AG04450 (cell line): Measurements from ENCODE around the gene GPD1. TPM values are rescaled to one million over a fixed set of nuclear protein-coding genes. Genes with fewer than 3 reads are reported as not detected.
"Not testable (repeated sequence)": the region's sequence is repeated elsewhere in the genome, so short reads cannot be mapped to it uniquely, and the experiment has no call there.

ENCODE experiments used
- CTCF ChIA-PET: fragments of 300-600, 350-600 bp; formaldehyde crosslinking; extraction: SDS; loops from one replicate; lab custom pipeline; 2022; ENCODE audit warnings: antibody characterized with exemption, inconsistent platforms; lab: Charles Lee
- POLR2A ChIA-PET: fragments of 350-600 bp; formaldehyde crosslinking; extraction: SDS; loops from one replicate; lab custom pipeline; 2021; ENCODE audit warnings: antibody characterized with exemption, inconsistent platforms; lab: Yijun Ruan, JAX
- DNase-seq: peaks from one replicate; pipeline ENCODE4 v3.0.0-alpha.2; 2011; ENCODE audit warnings: low read depth, low spot score
- H3K27ac ChIP-seq: one replicate; pipeline ENCODE4 v1.5.1; 2012; ENCODE audit warnings: low read depth, low read length, control low read depth
- H3K27me3 ChIP-seq: one replicate; pipeline ENCODE4 v1.6.0; 2012; ENCODE audit warnings: low read length; ENCODE audit not compliant: control insufficient read depth, insufficient read depth
- H3K4me3 ChIP-seq: 2 replicates; pipeline ENCODE4 v1.5.1; 2011; ENCODE audit warnings: mild to moderate bottlenecking, low read depth, low read length, control low read depth
- H3K9me3 ChIP-seq: 2 replicates; pipeline ENCODE4 v1.5.1; 2012; ENCODE audit warnings: low read length; ENCODE audit not compliant: control insufficient read depth, insufficient read depth
- CTCF ChIP-seq: IDR thresholded peaks from 2 replicates; pipeline ENCODE4 v1.5.1; 2011; ENCODE audit warnings: low read depth, low read length, control low read depth, inconsistent platforms
- polyA plus RNA-seq: library from polyadenylated mRNA; depleted of rRNA; stranded (reverse); fragments of >200 nt; gene quantifications from 2 replicates; pipeline ENCODE4 v1.2.3, GENCODE V29; 2011

GPD1 gene
- polyA plus RNA-seq, 1 experiment, result 0.04 TPM

GRCh38 chr12:50129290-50129689 lies 25.5 kb downstream of the GPD1 start:
- ChIA-PET POLR2A (interaction anchor here (0.6 to 1.6 kb wide), 3 partner anchors 17 to 33 kb away, joined by 4 to 7 read pairs (median 4); partner anchors contain the start of genes COX14 and GPD1), CTCF (interaction anchor here (0.7 to 2.5 kb wide), 6 partner anchors 10 to 514 kb away, joined by 3 to 10 read pairs (median 3); partner anchors contain the start of gene COX14)
- no peaks in the 10 kb centered on the region for H3K9me3 ChIP-seq
- no peak for TF ChIP-seq CTCF
- H3K27ac ChIP-seq, result no peak overlapping the region
- H3K4me3 ChIP-seq, result no peak overlapping the region
- no peaks in the 10 kb centered on the region for H3K27me3 ChIP-seq
- DNase-seq, result no peak

GRCh38 chr12:50132505-50133135 lies 28.8 kb downstream of the GPD1 start:
- H3K27ac ChIP-seq, result no peak overlapping the region
- no peaks in the 10 kb centered on the region for H3K9me3 ChIP-seq
- CTCF ChIA-PET, result interaction anchor here (0.7 to 3.0 kb wide), 16 partner anchors 9 to 275 kb away, joined by 3 to 23 read pairs (median 4); partner anchors contain the start of genes COX14 and SMARCD1
- no peak for DNase-seq
- no peak overlapping the region for H3K4me3 ChIP-seq
- no peaks in the 10 kb centered on the region for H3K27me3 ChIP-seq
- POLR2A ChIA-PET, result interaction anchor here (0.6 to 1.5 kb wide), 3 partner anchors 20 to 35 kb away, joined by 3 to 6 read pairs (median 4); partner anchors contain the start of gene COX14
- TF ChIP-seq CTCF, result peak; percentile 36

- H3K4me3 ChIP-seq, result no peak overlapping the region
- TF ChIP-seq CTCF, result no peak
- H3K27ac ChIP-seq, result no peak overlapping the region
- POLR2A ChIA-PET, result no interaction called here
- no peaks in the 10 kb centered on the region for H3K27me3 ChIP-seq
- DNase-seq, result no peak
- CTCF ChIA-PET, result interaction anchor here (1.0 to 2.9 kb wide), 3 partner anchors 31 to 171 kb away, joined by 4 to 13 read pairs (median 4); partner anchors contain the start of gene COX14
- no peaks in the 10 kb centered on the region for H3K9me3 ChIP-seq
Observed at GRCh38 chr12:50142993-50143392, 39.2 kb downstream of the GPD1 start.

- POLR2A ChIA-PET, result interaction anchor here (1.1 kb wide), 1 partner anchor 21 kb away, joined by 4 read pairs; the partner anchor contains the start of gene CERS5
- no peak for DNase-seq
- H3K27ac ChIP-seq, result no peak overlapping the region
- H3K4me3 ChIP-seq, result no peak overlapping the region
- no peaks in the 10 kb centered on the region for H3K27me3 ChIP-seq
- CTCF ChIA-PET, result interaction anchor here (1.1 to 1.8 kb wide), 2 partner anchors 34 to 43 kb away, joined by 5 read pairs; partner anchors contain the start of gene COX14
- TF ChIP-seq CTCF, result no peak
- no peaks in the 10 kb centered on the region for H3K9me3 ChIP-seq
Observed at GRCh38 chr12:50145439-50145838, 41.6 kb downstream of the GPD1 start.

GRCh38 chr12:50147281-50147680 lies 43.5 kb downstream of the GPD1 start:
- no peaks in the 10 kb centered on the region for H3K27me3 ChIP-seq
- no peak for TF ChIP-seq CTCF
- H3K4me3 ChIP-seq, result no peak overlapping the region
- CTCF ChIA-PET, result interaction anchor here (0.7 to 1.1 kb wide), 3 partner anchors 15 to 167 kb away, joined by 3 to 4 read pairs (median 4); no protein-coding TSS in a partner anchor
- POLR2A ChIA-PET, result interaction anchor here (0.6 kb wide), 2 partner anchors 20 to 63 kb away, joined by 3 to 5 read pairs; partner anchors contain the start of gene CERS5
- no peaks in the 10 kb centered on the region for H3K9me3 ChIP-seq
- no peak overlapping the region for H3K27ac ChIP-seq
- DNase-seq, result no peak

- not testable (repeated sequence) for H3K27ac ChIP-seq, H3K27me3 ChIP-seq, H3K9me3 ChIP-seq, H3K4me3 ChIP-seq, DNase-seq
- POLR2A ChIA-PET, result interaction anchor here (0.6 kb wide), 1 partner anchor 19 kb away, joined by 3 read pairs; the partner anchor contains the start of gene CERS5
- CTCF ChIA-PET, result interaction anchor here (0.7 kb wide), 1 partner anchor 132 kb away, joined by 4 read pairs; no protein-coding TSS in a partner anchor
Observed at GRCh38 chr12:50148011-50148410, 44.2 kb downstream of the GPD1 start.
